GM12875 (cell line): Measurements from ENCODE around the gene CHMP5.
"Not testable (repeated sequence)": the region's sequence is repeated elsewhere in the genome, so short reads cannot be mapped to it uniquely, and the experiment has no call there.

Experiments used
- H3K4me3 ChIP-seq: one replicate; pipeline ENCODE4 v1.5.1; 2011; ENCODE audit warnings: low read depth, low read length, control low read depth
- CTCF ChIP-seq: IDR thresholded peaks from 2 replicates; pipeline ENCODE4 v1.5.1; 2011; ENCODE audit warnings: low read depth, mild to moderate bottlenecking, control low read depth, inconsistent platforms, low read length, moderate library complexity, borderline replicate concordance; ENCODE audit not compliant: insufficient read depth

Gene CHMP5

GRCh38 chr9:33311953-33312352 is 47.1 kb downstream of the CHMP5 start:
- no peak for TF ChIP-seq CTCF
- no peak overlapping the region for H3K4me3 ChIP-seq

- no peak for TF ChIP-seq CTCF
- no peak overlapping the region for H3K4me3 ChIP-seq
These were observed 50.5 kb downstream of the CHMP5 start for GRCh38 chr9:33315371-33315770.

GRCh38 chr9:33317136-33317535 is 52.3 kb downstream of the CHMP5 start:
- H3K4me3 ChIP-seq: not testable (repeated sequence)

GRCh38 chr9:33318225-33318624 is 53.4 kb downstream of the CHMP5 start:
- TF ChIP-seq CTCF: no peak
- no peak overlapping the region for H3K4me3 ChIP-seq

- H3K4me3 ChIP-seq: no peak overlapping the region
- no peak for TF ChIP-seq CTCF
These were observed 53.9 kb downstream of the CHMP5 start for GRCh38 chr9:33318781-33319180.

- TF ChIP-seq CTCF: no peak
- H3K4me3 ChIP-seq: no peak overlapping the region
These were observed 55.4 kb downstream of the CHMP5 start for GRCh38 chr9:33320230-33320567.

- no peak for TF ChIP-seq CTCF
These were observed 55.9 kb downstream of the CHMP5 start for GRCh38 chr9:33320568-33321261.

More at GRCh38 chr9:33320568-33321261, 55.9 kb downstream of the CHMP5 start:
- H3K4me3 ChIP-seq: no peak overlapping the region
